HG03066 (cell line): Measurements from ENCODE around the gene NT5C1B.
"Not testable (repeated sequence)": the region's sequence is repeated elsewhere in the genome, so short reads cannot be mapped to it uniquely, and the experiment has no call there.

ENCODE experiments used
- ATAC-seq: cut with Tn5 transposase; IDR thresholded peaks from one replicate; pipeline ENCODE4 v1.9.1; 2021; ENCODE audit warnings: low read depth; ENCODE audit not compliant: unreplicated experiment

Gene NT5C1B

DNA sequence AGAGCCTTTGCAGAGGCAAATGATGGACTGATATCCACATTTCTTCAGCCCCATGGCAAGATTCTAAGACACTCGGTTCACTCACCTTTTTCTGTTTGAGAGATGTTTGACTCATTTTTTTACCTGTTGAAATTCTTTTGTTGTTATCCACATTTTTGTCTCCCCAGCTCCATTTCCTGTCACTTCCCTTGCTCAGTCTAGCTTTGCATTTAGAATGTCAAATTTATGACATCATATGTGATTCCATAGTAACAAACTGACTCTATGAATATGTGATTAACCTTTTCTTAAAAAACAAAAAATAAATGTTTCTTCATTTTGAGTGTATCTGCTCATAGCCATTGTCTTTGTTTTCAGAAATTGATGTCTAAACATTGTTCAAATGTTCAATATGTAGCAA is at the start of gene NT5C1B:
Gene NT5C1B, minus strand, starts transcription at position 216 of the 400 bp plus-strand sequence. Its CDS starts 101 bp downstream, at position 115.
- ATAC-seq = no peak

DNA sequence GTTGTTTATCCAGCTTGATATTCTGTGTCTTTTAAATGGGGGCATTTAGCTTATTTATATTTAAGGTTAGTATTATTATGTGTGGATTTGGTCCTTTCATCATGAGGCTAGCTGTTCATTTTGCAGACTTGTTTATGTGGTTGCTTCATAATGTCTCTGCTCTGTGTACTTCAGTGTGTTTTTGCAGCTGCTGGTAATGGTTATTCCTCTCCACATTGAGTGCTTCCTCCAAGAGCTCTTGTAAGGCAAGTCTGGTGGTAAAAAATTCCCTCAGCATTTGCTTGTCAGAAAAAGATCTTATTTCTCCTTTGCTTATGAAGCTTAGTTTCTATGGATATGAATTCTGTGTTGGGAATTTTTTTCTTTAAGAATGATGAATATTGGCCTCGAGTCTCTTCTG is 47.8 kb upstream of the NT5C1B start:
- no peak for ATAC-seq

DNA sequence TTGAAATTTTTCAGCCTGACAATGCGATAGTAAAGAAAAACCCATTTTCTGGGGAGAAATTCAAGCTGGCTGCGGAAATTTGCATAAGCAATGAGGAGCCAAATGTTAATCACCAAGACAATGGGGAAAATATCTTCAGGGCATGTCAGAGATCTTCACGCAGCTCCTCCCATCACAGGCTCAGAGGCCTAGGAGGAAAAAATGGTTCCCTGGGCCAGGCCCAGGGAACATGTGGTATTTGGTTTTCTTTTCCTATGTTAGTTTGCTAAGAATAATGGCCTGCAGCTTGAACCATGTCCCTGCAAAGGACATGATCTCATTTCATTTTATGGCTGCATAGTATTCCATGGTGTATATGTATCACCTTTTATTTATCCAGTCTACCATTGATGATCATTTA is 43.3 kb upstream of the NT5C1B start:
- ATAC-seq = not testable (repeated sequence)

DNA sequence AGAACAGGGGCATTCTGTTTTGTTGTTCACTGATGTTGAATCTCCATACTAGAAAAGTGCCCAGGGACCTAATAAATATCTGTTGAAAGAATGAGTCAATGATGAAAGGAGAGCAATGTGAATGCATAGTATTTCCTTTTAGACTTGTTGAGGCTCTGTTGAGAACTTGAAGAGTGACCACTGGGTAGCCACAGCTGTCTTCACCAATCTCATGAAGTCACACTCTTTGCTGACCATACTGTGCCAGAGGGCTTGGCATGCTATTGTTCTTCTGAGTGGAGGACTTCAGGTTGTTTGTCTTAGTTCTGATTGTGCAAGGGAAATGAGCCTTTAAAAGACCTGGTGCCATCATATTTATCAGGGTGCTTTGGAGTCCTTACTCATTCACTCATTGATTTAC is 41.6 kb upstream of the NT5C1B start:
- no peak for ATAC-seq

DNA sequence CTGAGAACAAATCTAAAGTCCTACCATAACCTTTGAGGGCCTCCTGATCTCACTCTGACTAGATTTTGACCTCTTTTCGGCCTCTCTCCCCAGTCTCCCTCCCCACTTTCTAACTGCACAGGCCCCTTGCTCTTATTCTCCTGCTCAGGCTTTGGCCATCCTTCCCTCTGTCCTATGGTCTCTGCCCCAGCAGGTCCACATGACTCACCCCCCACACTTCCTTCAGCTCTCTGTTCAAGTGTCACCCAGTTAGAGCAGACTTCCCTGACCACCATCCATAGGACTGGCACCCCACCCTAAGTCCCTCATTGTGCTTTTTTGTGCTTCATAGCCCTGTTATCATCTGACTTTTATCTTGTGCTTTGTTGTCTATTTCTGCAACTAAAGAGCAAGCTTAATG is 41.2 kb upstream of the NT5C1B start:
- no peak for ATAC-seq

DNA sequence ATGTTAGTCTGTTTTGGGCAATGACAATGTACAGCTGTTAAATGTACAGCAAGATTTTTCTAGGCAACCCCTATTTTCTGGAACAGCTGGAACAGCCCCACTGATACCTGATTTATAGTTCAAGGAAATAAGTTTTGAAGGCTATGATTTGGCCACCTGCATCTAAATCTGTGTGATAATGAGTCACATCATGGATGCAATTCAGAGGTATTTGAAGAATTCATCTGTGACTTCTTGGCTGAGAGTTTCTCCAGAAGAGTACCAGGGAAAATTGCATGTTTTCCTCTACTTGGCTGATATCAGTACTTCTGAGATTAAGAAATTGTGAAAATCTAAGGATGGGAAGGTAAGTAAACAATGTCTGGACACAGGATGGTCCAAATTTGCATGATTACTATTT is 40.7 kb upstream of the NT5C1B start:
- ATAC-seq = no peak

DNA sequence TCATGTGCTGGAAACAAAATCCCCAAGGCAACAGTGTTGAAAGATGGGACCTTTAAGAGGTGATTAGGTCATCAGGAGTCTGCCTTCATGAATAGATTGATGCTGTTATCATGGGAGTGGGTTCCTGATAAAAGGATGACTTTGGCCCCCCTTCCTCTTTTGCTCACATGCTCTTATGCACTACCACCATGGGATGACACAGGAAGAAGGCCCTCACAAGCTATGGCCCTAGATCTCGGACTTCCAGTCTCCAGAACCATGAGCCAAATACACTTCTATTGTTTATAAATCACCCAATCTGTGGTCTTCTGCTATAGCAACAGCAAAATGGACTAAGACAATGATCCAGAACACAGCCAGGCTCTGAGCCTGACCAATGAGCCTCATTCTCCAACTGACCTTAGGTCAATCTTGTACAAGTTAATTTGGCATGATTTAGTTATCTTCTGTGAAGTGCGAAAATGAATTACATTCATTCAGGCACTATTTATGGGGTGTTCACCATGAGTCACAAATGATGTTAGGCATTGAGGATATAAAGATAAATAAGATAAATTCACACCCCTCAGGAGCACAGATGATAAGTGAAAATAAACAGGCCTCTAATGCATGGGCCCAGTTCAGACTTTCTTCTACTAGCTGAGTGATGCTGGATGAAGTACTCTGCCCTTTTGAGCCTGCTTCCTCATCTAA is 37.7 kb upstream of the NT5C1B start:
- no peak for ATAC-seq

DNA sequence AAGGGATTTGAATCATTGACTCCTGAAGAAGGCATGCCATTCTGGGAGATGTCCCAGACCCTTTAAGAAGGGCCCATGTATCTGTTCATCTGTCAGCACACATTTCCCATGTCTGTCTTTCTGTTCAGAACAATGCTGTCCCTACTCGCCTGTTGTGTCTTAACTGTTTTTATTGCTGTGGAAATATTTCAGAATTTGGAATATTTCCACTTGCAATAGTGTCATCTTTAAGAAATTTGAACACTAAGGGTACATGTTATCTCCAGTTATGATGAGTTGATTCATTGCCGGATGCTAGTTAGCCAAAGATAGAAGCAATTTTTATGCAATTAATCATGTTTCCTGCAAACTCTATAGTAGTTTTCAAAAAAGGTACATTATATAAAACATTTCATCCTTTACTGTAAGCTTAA is 36.9 kb upstream of the NT5C1B start:
- no peak for ATAC-seq

DNA sequence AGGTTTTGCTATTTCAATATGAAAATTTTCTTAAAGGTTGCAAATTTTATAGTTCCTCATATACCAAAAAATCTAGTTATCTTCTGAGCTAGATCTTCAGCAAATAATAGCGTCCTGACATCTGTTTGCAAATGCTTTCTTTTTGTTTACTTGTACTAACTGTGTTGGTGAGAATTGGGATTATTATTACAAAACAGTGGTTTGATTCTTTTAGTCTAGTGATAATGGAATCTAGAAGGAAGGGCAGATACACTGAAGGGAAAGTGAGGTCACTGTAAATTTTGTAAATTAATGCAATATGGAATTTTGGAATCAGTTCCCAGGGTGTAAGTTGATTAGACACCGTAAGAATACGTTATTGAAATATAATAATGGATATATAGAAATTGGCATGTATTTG is 36.2 kb upstream of the NT5C1B start:
- ATAC-seq = no peak

DNA sequence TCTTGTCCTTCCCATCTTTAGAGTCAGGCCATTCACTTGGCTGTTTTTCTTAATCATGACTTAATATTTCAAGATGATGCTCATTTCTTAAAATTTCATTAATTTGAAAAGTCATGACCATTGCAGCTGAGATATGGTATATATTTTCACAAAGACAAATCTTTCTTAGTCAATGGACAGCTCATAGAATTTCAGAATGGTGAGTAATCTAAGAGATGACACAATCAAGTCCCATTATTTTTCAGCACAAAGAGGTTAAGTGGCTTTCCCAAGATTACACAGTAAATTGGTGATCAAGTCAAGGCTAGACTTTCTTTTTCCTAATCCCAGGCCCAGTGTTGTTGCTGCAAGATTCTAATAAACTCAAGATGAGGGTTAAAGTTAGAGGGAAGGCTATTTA is 34.4 kb upstream of the NT5C1B start:
- no peak for ATAC-seq

DNA sequence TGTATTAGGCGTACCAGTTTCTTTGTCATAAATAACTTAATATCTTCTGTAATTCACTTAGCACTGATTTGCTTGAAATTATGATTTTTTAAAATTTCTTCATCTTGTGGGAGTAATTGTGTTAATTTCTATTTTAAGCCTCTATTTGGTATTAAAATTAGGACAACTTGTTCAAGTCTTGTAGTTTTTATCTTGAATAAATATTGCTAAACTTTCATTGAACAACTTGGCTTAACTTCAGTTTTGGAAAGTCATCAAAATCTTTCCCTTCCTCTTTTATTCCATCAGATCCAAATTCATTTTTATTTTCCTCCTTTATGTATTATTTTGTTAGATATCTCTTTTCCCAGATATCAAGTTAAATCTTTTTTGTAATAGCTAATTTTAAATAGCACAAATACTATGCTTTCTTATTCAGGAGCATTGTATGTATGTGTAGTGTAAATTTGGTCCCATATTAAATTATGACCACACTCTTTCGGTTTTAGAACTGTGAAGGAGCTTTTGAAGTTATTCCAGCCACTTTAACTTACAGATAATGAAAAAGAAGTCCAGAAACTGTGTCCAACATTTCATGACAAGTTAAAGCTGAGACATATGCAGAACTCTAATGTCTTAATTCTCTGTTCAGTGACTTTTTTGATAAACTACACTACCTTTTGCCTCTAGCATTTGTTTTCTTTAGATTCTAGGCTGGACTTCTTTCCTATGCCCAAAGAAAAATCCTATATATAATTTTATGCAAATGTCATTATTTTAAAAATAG is 31.7 kb upstream of the NT5C1B start:
- no peak for ATAC-seq

DNA sequence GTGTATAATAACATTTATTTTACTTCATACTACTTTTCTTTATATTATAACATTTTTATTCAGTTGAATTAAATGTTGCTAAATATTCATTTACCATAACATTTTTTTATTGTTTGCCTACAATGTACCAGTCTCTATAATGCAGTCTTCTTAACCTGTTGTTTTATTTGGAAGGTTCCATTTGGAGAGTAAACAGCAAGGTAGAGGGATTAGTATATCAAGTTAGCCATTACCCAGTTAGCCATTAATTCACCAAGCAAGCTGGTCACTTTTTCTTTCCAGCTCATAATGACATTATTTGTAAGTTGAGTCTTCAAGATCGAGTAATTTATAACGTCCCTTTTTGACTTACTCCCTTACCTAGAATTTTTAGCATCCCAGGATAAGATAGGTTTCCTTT is 29.7 kb upstream of the NT5C1B start:
- ATAC-seq = no peak

DNA sequence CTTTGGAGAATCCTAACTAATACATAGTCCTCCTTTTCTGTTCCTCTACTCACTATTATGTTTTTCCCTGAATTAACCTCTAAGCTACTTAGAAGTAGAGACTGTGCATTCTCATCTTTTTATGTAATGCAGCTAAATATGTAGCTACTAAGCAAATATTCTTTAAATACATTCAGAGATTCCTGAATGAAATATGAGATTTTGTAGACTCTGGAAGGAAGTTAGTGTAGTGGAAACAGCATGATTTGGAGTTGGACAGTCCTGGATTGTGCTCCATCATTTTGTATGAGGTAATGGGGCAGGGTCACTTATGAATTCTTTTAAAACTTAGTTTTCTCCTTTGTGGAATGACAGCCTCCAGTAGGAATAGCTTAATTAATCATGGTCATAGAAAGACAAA is 24.7 kb upstream of the NT5C1B start:
- ATAC-seq = no peak

DNA sequence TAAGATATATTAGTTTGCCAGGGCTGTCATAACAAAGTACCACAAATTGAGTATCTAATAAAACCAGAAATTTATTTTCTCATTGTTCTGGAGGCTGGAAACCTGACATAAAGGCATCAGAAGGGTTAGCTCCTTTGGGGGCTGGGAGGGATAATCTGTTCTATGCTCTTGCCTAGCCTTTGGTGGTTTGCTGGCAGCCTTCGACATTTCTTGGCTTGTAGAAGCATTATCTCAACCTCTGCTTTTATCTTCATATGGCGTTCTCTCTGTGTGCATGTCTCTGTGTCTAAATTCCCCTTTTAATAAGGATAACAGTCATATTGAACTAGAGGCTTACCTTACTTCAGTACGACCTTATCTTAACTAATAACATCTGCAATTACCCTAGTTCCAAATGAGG is 22.8 kb upstream of the NT5C1B start:
- no peak for ATAC-seq

DNA sequence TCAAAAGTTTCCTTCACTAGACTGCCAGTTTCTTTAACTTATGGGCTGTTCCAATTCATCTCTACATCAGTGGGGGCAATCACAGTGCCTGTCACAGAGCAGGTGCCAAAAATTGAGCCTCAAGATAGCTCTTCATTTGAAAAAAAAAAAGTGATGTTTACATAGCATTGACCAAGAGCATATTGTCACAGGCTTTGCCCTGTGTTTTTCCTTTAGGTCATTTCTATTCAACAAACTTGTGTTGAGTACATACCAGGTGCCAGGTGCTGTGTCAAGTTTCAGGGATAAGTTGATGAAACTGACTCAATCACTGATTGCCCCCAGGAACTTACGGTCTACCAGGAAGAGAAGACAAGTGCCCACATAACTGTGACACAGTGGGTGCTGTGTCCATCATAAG is 22.2 kb upstream of the NT5C1B start:
- no peak for ATAC-seq

DNA sequence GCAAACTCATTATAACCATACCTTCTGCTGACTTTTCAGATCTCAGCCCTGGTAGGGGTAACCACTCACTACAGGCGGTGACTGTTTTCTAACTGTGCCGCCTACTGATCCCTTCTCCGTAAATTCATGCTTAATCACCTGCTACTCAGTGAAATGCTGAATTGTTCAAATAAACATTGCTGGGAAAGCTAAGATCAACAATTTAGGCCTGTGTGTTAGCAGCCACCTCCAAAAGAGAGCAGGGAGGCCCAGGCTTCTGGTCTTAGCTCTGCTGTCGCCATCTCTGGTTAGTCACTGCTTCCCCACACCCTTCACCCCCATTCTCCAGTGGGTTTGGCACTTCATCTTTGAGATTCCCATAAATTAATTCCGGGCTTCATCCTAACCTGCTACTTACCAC is 21.8 kb upstream of the NT5C1B start:
- no peak for ATAC-seq

DNA sequence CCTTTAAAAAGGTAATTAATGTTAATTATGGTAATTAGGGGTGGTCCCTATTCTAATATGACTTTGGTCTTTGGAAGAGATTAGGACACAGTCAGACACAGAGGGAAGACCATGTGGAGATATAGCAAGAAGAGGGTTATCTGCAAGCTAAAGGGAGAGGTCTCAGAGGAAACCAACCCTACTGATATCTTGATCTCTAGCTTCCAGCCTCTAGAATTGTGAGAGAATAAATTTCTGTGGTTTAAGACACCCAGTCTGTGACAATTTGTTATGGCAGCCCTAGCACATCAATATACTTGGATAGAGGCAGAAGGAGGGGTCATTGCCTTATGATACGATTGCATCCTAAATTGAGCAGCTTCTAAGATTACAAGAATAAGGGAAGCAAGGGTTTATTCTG is 21.3 kb upstream of the NT5C1B start:
- no peak for ATAC-seq

DNA sequence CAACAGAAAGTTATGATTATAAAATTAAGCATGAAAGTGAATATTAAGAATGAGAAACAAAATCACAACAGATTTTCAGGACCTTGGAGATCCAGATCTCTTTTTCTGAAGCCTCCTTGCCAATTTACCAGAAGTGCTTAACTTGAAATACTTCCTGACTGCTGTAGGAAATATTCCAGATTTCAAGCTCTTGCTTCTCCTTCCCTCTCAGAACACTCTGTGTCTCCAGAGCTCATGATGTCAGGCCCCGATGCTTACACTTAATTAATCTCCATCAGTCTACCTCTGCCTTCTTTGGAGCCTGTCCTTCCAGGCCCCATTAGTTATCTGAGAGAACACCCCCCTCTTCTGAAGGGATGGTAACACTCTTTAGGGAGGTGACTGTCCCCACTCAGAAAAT is 20.7 kb upstream of the NT5C1B start:
- no peak for ATAC-seq

DNA sequence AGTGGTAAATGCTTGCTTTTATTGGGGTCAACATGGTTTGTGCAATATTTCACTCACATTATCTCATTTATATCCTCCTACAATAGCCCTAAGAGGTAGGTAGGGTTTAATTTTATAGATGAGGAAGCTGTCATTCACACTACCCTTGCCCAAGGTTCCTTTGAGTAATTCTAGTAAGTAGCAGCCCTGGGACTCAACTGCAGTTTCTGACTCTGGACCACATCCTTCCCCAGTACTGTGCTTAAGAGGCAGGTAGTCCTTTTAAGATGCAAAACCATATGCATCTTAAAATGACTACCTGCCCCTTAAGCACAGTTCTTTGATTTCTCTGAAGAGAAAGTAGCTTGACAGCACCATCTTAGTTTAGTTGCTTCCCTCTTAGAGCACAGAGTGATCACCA is 15.7 kb upstream of the NT5C1B start:
- no peak for ATAC-seq

DNA sequence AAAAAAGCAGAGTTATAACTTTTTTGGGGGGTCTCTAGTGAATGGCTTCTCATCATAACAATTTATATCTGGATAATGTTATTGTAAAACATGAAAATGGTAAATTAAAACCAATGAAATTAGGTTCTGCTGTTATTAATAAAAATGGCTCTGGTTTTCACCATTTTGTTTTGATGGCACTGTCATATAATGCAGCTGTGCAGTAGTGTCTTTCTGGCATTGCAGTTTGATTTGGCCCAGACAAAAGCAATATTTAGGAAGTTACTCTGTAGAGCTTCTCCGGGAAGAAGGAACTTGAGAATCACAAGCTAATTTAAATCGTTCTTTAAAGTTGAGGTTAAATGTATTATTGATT is 15.1 kb upstream of the NT5C1B start:
- ATAC-seq = no peak

DNA sequence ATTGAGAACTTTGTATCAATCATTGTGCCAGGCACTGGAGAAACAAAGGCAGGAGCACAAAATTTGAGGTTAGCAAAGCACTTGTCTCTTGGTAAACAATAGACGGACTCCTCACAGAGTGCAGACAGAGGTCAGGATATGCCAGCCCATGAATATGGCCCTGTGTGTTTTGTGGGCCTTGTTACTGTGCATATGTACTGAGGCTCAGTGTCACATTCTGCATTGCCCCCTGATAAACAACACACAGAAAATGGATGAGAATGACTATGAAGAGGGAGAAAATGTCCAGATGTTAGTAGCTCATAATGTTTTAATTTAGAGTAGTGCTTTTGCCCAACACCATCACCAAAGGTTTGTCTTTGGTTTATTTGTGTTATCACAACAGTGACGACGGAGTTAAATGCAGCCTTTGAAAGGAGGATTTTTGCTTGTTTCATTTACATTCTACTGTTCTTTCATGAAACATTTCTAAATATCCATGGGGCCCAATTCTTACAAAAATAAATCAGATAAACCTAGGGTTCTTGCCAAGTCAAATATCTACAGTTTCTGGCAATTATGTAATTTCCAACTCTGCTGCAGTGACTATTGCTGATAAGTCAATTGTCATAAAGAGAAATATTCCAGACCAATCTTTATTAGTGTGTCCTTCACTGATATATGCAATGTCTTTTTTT is 14.6 kb upstream of the NT5C1B start:
- ATAC-seq = no peak

DNA sequence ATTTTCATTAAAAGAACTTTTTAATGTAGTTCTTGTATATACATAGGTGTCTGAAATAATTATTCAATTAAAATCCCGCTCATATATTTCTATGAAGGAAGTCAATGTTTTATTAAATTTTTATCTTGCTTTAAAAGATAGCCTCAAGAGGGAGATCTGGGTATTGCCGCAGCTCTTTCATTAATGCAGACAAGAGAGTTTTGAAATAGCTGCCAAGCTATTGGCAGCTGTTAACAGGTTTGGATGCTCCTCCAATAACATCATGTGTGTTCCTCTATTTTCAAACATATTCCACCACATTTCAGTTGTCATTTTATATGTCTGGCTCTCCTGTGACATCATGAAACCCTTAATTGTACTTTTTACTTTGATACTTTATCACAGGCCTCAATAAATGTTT is 12.9 kb upstream of the NT5C1B start:
- no peak for ATAC-seq
